ENCODE results near the gene NACC2.

NACC2 gene

DNA sequence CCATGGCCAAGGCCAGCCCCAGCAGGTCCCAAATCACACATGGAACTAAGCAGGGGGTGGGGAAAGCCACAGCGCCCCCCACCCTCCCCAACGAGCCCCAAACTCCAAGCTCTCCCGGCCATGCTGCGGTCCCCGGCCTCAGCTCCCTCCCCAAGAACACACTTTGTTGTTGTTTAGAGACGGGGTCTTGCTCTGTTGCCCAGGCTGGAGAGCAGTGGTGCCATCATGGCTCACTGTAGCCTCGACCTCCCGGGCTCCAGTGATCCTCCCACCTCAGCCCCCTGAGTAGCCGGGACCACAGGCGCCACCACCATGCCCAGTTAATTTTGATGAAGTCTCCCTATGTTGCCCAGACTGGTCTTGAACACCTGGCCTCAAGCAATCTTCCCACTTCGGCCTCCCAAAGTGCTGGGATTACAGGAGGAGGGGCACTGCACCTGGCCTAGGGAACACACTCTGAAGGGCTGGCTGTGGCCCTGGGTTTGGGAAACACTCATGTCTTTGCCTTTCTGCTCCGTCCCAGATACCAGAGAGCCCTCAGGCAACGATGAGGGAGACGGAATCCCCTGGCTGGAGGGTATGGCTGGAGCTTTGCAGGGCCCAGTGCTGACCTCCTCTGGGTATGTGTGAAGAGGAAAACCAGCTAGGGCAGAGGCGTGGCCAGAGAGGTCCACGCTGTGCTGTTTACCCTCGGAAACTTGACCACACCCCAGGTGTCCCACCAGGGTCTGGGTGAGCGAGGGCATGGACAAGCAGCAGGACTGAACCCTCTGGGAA is 80.8 kb downstream of the NACC2 start:
- no peak for TF ChIP-seq EZH2phosphoT487 (IDR thresholded peaks at IDR 0.05; ENCODE audit: low read depth)
- TF ChIP-seq, protein P1, sequence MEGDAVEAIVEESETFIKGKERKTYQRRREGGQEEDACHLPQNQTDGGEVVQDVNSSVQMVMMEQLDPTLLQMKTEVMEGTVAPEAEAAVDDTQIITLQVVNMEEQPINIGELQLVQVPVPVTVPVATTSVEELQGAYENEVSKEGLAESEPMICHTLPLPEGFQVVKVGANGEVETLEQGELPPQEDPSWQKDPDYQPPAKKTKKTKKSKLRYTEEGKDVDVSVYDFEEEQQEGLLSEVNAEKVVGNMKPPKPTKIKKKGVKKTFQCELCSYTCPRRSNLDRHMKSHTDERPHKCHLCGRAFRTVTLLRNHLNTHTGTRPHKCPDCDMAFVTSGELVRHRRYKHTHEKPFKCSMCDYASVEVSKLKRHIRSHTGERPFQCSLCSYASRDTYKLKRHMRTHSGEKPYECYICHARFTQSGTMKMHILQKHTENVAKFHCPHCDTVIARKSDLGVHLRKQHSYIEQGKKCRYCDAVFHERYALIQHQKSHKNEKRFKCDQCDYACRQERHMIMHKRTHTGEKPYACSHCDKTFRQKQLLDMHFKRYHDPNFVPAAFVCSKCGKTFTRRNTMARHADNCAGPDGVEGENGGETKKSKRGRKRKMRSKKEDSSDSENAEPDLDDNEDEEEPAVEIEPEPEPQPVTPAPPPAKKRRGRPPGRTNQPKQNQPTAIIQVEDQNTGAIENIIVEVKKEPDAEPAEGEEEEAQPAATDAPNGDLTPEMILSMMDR (IDR thresholded peaks at IDR 0.05; ENCODE audit: low read depth, low read length): no peak
- H3K9ac ChIP-seq (ENCODE audit: low read length): no peak overlapping the region
- no peak overlapping the region for H3K27ac ChIP-seq (ENCODE audit: low read length)
- H2AFZ ChIP-seq (ENCODE audit: low read depth, low read length): no peak overlapping the region
- H3K4me2 ChIP-seq (ENCODE audit: low read length): no peak overlapping the region
- no peaks in the 10 kb centered on the region; the same call in 1 of the 2 replicates for H4K20me1 ChIP-seq (ENCODE audit: insufficient read depth, low read length)
- no peaks in the 10 kb centered on the region for H3K9me3 ChIP-seq (ENCODE audit: insufficient read depth, low read length)
- H3K27me3 ChIP-seq (ENCODE audit: low read depth, low read length): no peaks in the 10 kb centered on the region
- H3K79me2 ChIP-seq (ENCODE audit: low read length): no peaks in the 10 kb centered on the region
- no peaks in the 10 kb centered on the region for H3K4me1 ChIP-seq (ENCODE audit: low read length)
- H3K36me3 ChIP-seq (replicated peaks; ENCODE audit: low read depth, low read length): no peaks in the 10 kb centered on the region
- no peak overlapping the region for H3K4me3 ChIP-seq (ENCODE audit: low read length)

DNA sequence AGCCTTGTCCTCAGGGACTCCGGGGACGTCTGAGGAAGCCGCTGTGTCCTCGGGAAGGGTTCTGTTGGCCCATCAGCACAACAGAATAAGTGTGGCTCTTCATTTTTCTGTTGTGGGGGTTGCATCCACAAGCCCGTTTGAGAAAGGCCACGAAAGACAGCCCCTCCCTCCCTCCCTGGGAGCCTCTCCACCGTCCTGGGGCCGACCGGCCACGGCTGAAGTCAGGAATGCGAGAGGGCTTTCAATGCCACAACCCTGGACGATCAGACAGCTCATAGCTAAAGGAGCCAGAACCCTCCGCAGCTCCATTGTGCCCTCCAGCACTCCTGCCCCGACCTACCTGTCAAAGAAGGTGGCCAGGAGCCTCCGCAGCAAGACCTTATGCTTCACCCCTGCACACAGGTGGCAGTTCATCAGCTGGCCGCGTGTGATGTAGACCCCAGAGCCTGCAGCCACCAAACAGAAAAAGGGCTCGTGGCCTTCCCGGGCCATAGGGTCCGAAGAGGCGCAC is 81.5 kb downstream of the NACC2 start:
- Histone ChIP-seq H2AFZ (ENCODE audit: low read depth, low read length) (no peak overlapping the region), H3K4me1 (ENCODE audit: low read length) (no peaks in the 10 kb centered on the region), H3K4me2 (ENCODE audit: low read length) (no peak overlapping the region), H3K4me3 (ENCODE audit: low read length) (no peak overlapping the region), H3K79me2 (ENCODE audit: low read length) (no peaks in the 10 kb centered on the region), H3K27ac (ENCODE audit: low read length) (no peak overlapping the region), H3K9ac (ENCODE audit: low read length) (no peak overlapping the region), H4K20me1 (ENCODE audit: insufficient read depth, low read length) (no peaks in the 10 kb centered on the region; the same call in 1 of the 2 replicates), H3K36me3 (replicated peaks; ENCODE audit: low read depth, low read length) (no peaks in the 10 kb centered on the region), H3K27me3 (ENCODE audit: low read depth, low read length) (no peaks in the 10 kb centered on the region), H3K9me3 (ENCODE audit: insufficient read depth, low read length) (no peaks in the 10 kb centered on the region)
- no peak for TF ChIP-seq EZH2phosphoT487 (IDR thresholded peaks at IDR 0.05; ENCODE audit: low read depth)
- TF ChIP-seq, protein P1 (IDR thresholded peaks at IDR 0.05; ENCODE audit: low read depth, low read length): no peak

DNA sequence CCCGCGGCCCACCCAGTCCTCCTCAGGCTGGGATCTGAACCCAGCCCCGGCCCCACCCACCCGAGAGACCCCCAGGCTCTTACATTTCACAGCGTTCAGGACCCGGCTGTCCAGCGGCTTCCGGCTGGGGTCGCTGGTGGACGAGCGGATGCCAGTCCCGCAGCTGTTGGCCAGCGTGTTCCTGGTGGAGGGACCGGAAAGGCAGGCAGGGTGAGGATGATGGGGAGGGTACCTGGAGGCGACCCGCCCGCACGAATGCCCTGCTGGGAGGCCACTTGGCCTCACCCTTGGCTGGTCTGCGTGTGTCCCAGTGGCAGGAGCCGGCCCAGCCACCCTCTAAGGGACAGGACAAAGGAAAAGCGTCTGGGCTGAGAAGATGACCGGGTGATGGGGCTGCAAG is 82.0 kb downstream of the NACC2 start:
- Histone ChIP-seq H3K27ac (ENCODE audit: low read length) (no peak overlapping the region), H3K36me3 (replicated peaks; ENCODE audit: low read depth, low read length) (no peaks in the 10 kb centered on the region), H3K27me3 (ENCODE audit: low read depth, low read length) (no peaks in the 10 kb centered on the region), H2AFZ (ENCODE audit: low read depth, low read length) (no peak overlapping the region), H3K4me2 (ENCODE audit: low read length) (no peak overlapping the region), H3K4me3 (ENCODE audit: low read length) (no peak overlapping the region), H3K4me1 (ENCODE audit: low read length) (no peaks in the 10 kb centered on the region), H4K20me1 (ENCODE audit: insufficient read depth, low read length) (no peaks in the 10 kb centered on the region; the same call in 1 of the 2 replicates), H3K9me3 (ENCODE audit: insufficient read depth, low read length) (no peaks in the 10 kb centered on the region), H3K79me2 (ENCODE audit: low read length) (no peaks in the 10 kb centered on the region), H3K9ac (ENCODE audit: low read length) (no peak overlapping the region)
- no peak for TF ChIP-seq EZH2phosphoT487 (IDR thresholded peaks at IDR 0.05; ENCODE audit: low read depth)

DNA sequence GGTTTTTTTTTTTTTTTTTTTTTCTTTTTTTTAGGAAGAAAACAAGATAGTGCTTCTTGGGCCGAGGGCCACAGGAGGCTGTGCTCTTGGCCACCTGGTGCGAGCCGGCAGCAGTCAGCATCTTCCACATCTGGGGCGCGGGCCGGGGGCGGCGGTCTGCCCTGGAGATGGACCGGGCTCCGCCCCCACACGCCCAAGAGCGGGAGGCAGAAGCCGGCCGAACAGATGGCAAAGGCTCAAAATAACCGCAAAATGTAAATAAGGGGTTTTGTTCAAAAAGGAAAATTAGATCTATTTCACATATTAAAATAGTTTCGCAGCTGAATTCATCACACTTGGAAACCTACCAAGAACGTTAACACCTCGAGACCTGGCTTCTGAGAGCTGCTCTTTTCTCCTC is 82.4 kb downstream of the NACC2 start:
- Histone ChIP-seq H3K4me3 (ENCODE audit: low read length) (no peak overlapping the region), H3K79me2 (ENCODE audit: low read length) (no peaks in the 10 kb centered on the region), H3K27me3 (ENCODE audit: low read depth, low read length) (no peaks in the 10 kb centered on the region), H3K4me1 (ENCODE audit: low read length) (no peaks in the 10 kb centered on the region), H3K4me2 (ENCODE audit: low read length) (no peak overlapping the region), H3K9me3 (ENCODE audit: insufficient read depth, low read length) (no peaks in the 10 kb centered on the region), H3K9ac (ENCODE audit: low read length) (no peak overlapping the region), H2AFZ (ENCODE audit: low read depth, low read length) (no peak overlapping the region), H3K36me3 (replicated peaks; ENCODE audit: low read depth, low read length) (no peaks in the 10 kb centered on the region), H3K27ac (ENCODE audit: low read length) (no peak overlapping the region), H4K20me1 (ENCODE audit: insufficient read depth, low read length) (no peaks in the 10 kb centered on the region; the same call in 1 of the 2 replicates)
- TF ChIP-seq, protein P1 (IDR thresholded peaks at IDR 0.05; ENCODE audit: low read depth, low read length): no peak
- no peak for TF ChIP-seq EZH2phosphoT487 (IDR thresholded peaks at IDR 0.05; ENCODE audit: low read depth)

All from OCI-LY3 (cell line).